Stomach (tissue), 4 donors: ENCODE measurements around the gene RTN4RL1.

Source experiments
- POLR2A ChIP-seq, 4 donors: fragments of 450-650 bp; IDR thresholded peaks; one replicate each; pipeline ENCODE4 v1.6.1; 2016; ENCODE audit warnings: antibody characterized with exemption in 4 of 4, control low read depth in 2 of 4, mild to moderate bottlenecking in 1 of 4, moderate library complexity in 1 of 4
- TF ChIP-seq, protein P1 (sequence below), 7 experiments: fragments of 450-650 bp in 4 of 7; fragments of 200-600 bp in 3 of 7; sonication (generic) in 3 of 7; IDR thresholded peaks; one replicate each; pipeline ENCODE4 v1.5.1; 2016 to 2019; ENCODE audit warnings: antibody characterized with exemption in 7 of 7, control low read depth in 2 of 7, mild to moderate bottlenecking in 1 of 7

GRCh38 chr17:1947229-1947742 is 77.8 kb downstream of the RTN4RL1 start:
- TF ChIP-seq, protein P1, sequence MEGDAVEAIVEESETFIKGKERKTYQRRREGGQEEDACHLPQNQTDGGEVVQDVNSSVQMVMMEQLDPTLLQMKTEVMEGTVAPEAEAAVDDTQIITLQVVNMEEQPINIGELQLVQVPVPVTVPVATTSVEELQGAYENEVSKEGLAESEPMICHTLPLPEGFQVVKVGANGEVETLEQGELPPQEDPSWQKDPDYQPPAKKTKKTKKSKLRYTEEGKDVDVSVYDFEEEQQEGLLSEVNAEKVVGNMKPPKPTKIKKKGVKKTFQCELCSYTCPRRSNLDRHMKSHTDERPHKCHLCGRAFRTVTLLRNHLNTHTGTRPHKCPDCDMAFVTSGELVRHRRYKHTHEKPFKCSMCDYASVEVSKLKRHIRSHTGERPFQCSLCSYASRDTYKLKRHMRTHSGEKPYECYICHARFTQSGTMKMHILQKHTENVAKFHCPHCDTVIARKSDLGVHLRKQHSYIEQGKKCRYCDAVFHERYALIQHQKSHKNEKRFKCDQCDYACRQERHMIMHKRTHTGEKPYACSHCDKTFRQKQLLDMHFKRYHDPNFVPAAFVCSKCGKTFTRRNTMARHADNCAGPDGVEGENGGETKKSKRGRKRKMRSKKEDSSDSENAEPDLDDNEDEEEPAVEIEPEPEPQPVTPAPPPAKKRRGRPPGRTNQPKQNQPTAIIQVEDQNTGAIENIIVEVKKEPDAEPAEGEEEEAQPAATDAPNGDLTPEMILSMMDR (IDR thresholded peaks at IDR 0.05), result no peak
- TF ChIP-seq POLR2A (IDR thresholded peaks at IDR 0.05), result no peak
